Upper lobe of left lung (tissue), 4 donors: ENCODE results near the gene EPHB4.

Experiments used
- EP300 ChIP-seq, 4 donors: sonication (generic); formaldehyde crosslinking; IDR thresholded peaks; one replicate each; pipeline ENCODE4 v1.5.1; 2017; ENCODE audit warnings: antibody characterized with exemption in 4 of 4, control low read depth in 2 of 4
- POLR2A ChIP-seq, 4 donors: fragments of 450-650 bp; IDR thresholded peaks; one replicate each; pipeline ENCODE4 v1.5.1; 2016 to 2017; ENCODE audit warnings: antibody characterized with exemption in 4 of 4, mild to moderate bottlenecking in 2 of 4
- POLR2AphosphoS5 ChIP-seq, 2 donors: sonication (generic); formaldehyde crosslinking; IDR thresholded peaks; one replicate each; pipeline ENCODE4 v1.5.1; 2017; ENCODE audit warnings: antibody characterized with exemption in 2 of 2
- TF ChIP-seq, protein P1 (sequence below), 6 experiments: fragments of 450-650 bp in 4 of 6; fragments of 200-600 bp in 2 of 6; sonication (generic) in 2 of 6; IDR thresholded peaks; one replicate each; pipeline ENCODE4 v1.5.1; 2016 to 2019; ENCODE audit warnings: antibody characterized with exemption in 6 of 6

DNA sequence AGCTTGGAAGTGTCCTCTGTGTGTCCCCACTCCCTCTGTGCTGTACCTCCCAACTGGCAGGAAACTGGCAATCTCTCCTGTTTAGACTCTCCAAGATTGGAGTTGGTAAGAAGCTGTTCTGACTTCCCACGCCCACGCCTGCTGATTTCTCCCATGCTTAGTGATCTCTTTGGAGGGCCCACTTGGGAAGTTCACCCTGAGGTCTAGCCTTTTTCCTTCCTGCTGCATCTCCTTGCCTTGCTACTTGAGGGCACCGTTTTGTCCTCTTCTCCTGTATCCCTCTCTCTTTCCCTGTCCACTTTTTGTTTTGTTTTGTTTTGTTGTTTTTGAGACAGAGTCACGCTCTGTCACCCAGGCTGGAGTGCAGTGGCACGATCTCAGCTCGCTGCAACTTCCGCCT, 58.5 kb downstream of the EPHB4 start:
- TF ChIP-seq, protein P1, sequence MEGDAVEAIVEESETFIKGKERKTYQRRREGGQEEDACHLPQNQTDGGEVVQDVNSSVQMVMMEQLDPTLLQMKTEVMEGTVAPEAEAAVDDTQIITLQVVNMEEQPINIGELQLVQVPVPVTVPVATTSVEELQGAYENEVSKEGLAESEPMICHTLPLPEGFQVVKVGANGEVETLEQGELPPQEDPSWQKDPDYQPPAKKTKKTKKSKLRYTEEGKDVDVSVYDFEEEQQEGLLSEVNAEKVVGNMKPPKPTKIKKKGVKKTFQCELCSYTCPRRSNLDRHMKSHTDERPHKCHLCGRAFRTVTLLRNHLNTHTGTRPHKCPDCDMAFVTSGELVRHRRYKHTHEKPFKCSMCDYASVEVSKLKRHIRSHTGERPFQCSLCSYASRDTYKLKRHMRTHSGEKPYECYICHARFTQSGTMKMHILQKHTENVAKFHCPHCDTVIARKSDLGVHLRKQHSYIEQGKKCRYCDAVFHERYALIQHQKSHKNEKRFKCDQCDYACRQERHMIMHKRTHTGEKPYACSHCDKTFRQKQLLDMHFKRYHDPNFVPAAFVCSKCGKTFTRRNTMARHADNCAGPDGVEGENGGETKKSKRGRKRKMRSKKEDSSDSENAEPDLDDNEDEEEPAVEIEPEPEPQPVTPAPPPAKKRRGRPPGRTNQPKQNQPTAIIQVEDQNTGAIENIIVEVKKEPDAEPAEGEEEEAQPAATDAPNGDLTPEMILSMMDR (IDR thresholded peaks at IDR 0.05) = no peak
- TF ChIP-seq EP300 (IDR thresholded peaks at IDR 0.05) (no peak), POLR2A (IDR thresholded peaks at IDR 0.05) (no peak), POLR2AphosphoS5 (IDR thresholded peaks at IDR 0.05) (no peak)
